Middle frontal gyrus (tissue), 1 donor: ENCODE data around the gene C10orf90.
A peak's percentile ranks its signal among the peaks of the same experiment; 100 is the strongest.

Source experiments
- DNase-seq: peaks from one replicate; pipeline ENCODE4 v3.0.0-alpha.2; 2015; ENCODE audit warnings: low spot score; ENCODE audit errors: extremely low spot score

C10orf90 gene

DNA sequence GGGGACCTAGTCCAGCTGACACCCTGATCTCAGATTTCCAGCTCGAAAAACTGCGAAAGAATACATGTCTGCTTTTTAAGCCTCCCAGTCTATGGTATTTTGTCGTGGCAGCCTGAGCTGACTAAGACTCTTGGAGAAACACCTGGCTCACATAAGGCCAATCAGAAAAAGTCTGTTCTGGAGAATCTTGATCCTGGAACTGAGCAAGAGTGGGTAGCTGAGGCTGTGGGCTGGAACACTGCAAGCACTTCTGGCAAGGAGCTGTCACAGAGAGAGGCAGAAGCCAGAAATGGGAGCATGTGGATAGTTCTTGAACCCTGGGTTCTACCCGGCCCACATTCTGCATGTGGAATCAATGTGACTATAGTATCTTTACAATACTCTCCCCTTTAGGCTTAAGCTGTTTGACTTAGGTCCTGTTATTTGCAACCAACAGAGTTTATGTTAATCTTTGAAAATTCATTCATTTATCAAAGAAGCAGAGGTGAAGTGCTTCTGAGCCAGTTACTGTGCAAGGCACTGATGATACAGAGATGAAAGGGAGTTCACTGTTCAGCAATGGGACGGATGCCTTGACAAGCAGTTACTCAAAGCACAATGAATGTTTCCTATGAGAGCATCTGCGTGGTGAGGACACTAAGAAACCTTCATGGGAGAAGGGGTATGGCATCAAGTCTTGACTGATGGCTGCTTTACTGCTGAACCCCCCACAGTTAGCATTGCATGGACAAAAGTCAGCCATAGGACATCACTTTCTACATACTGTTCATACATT is 4.4 kb upstream of the C10orf90 start:
- DNase-seq, result no peak

DNA sequence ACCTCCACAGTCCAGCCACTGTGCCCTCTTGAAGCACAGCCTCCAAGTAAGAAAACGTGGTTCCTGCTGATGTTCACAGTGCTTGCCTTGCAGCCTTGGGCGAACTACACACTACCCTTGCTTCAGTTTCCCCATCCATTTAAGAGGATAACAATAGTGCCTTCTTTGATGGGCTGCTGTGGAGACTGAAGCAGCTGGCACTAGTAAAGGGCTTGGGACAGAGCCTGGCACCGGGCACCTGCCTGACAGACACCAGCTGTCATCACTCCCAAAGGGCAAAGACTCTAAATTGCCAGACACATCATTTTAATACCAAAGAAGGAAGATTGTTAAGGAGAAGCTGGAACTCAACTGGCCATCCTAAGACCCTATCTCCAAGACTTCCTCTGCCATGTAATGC is 3.1 kb upstream of the C10orf90 start:
- no peak for DNase-seq

DNA sequence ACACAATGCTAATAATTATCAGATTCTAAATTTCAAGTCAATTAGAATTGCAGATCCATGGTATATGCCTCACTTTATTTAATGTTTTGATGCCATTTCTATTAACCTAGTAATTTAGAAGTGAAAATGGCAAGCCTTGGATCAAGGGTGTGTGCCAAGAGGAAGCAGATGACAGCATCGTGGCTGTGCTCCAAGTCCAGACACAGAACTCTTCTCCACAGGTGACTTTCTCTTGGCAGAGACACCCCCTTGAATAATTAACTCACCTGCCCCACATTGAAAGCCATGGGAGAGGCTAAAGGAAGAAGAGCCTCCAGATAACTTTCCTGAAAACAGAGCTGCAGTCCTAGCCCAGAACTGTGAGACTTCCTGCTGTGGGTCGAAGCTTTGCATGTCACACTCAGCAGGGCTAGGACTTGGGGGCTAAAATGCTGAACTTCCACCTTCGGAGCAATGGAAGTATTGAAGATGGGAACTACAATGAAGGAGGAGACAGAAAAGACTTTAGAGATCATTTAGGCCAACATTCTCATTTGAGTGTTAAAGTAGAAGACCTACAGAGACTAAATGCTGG is 996 bp upstream of the C10orf90 start:
- no peak for DNase-seq

DNA sequence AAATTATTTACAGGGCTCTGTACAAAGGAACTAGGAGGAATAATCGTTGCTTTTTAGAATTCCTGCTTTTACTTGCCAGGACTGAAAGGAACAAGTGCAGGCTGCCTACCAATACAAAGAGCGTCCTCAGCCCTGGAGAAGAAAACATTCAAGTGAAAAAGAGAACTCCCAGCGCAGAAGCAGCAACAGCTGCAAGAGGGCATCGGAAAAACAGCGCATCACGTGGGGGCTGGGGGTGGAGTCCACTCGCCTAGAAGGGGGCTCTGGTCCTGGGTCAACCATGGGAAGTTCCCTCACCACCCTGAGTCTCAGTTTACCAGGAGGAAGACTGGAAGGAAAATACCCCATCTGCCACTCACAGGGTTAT is 385 bp upstream of the C10orf90 start:
- DNase-seq, result peak; percentile 54

DNA sequence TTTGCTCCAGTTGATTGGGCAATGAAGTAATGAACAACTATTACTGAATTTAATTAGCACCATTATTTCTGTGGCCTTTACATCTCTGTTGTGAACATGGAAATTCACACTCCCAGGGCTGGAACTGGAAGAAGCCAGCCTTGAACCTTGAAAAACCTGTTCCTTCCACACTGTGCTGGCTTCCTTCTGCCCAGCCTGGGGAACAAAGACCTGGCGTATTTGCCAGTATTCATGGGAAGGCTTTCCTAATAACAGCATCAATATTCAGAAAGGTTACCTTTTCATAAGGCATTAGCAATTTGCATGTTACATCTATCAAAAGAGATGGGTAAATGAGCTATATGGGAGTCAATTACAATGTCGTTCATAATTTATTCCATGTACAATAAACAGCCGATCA is 1.3 kb downstream of the C10orf90 start:
- DNase-seq, result no peak

DNA sequence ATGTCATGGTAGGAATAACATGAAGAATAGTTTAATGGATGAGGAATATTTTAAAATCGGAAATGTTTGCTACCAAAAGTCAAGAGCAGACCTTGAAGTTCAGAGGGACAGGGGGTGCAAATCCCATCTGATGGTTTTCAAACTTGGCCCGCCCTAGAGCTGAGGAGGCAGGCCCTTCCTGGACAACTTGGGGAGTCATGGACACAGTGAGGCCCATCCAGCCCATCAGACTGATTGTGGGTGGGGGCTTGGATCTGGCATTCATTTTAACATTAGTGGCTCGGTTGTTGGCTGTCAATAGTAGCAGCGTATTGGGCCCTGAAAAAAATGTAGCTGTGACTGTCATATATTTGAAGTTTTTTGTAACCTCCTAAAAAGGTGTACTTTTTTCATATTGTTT is 2.0 kb downstream of the C10orf90 start:
- DNase-seq, result no peak

DNA sequence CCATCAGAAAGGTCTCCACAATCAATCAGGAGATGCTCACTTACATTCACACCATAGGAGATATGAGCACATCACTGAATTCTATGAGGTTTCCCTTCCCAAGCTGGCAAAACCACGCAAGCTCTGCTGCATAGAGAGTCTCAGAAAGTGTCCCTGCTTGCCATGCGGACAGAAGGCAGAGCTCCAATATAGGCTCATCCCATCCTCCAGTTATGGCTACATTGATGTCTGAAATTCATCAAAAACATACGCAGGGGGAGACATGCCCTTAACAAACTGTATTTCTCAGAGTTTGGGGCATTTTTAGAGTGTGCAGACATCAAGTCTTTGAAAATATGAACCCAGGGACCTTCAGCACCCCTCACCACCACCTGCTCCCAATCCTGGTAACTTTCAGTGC is 2.9 kb downstream of the C10orf90 start:
- DNase-seq, result no peak

DNA sequence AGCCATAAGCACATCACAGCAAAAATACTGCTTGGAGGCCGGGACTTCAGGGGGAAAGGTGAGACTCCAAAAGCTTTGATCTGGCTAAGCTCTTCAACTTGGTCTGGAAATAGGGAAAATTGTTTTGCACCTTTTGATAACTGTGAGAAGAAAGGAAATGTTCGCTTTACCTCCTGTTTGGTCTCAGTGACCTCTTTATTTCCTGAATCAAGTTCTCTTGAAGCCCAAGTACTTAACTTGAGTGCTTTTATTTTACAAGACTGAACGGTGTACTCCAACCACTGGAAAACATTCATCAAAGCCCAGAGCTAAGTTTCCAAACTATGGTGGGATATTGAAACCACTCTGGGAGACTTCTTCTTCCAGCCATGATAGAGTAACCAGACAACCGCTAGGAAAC is 5.3 kb downstream of the C10orf90 start:
- DNase-seq, result no peak

DNA sequence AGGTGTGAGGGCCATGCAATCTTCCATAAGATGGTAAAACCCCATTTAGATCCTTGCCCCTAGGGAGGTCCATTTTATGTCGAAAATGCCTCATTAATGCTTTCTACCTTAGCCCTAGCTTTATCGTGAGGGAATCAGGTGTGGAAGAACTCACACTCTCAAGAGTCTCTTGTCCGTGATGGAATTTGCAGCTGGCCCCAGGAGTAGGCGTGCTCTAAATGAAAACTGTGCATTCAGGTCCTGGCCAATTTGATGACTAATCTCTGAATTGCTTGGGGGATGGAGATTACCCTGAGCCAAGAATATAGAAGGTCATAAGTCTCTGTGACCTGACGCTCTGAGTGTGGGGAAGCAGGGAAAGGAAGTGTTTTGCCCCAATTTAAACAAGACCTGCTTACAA is 6.6 kb downstream of the C10orf90 start:
- DNase-seq, result no peak

DNA sequence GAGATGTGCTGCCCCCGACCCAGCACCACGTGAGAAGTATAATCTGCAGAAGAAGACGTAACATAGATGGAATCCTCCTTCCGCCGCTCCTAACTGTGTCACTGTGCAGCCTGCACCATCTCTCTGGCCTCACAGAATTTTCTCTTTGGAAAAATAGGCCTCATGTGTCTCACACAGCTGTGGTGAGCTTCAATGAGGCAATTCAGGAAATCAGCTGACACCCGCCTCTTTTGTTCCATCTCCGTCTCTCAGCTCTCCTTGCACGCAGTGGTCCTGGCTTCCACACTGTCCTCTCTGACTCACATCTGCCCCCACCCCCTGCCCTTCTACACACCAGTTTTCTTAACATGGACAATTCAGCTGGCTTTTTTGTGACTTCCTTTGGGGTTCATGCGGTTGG is 7.2 kb downstream of the C10orf90 start:
- peak; percentile 80 for DNase-seq

DNA sequence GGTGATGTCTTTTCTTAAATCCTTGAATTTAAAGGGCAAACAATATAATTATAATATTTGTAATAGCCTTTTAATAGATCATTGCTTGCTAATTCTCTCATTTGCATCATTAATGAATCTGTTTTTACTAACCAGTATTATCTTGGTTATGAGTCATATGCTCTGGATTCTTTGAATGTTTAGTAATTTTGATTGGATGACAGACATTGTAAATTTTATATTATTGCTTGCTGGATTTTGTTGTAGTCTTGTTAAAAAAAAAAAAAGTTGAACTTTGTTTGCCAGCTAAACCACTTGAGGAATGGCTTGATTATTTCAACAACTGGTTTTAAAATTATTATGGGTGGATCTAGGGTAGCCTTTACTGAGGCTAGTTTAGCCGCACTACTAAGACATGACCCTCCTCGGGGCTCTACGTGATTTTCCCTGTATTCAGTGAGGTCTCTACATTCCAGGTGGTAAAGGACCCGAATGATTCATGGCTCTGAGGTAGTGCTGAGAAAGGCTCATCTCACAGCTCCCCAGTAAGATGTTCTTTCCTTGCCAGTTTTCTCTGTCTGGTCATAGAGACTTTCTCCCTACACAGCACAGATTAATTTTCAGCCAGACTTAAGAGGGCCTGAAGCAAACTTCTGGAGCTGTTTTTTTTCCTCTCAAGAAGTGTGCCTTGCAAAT is 8.5 kb downstream of the C10orf90 start:
- no peak for DNase-seq

DNA sequence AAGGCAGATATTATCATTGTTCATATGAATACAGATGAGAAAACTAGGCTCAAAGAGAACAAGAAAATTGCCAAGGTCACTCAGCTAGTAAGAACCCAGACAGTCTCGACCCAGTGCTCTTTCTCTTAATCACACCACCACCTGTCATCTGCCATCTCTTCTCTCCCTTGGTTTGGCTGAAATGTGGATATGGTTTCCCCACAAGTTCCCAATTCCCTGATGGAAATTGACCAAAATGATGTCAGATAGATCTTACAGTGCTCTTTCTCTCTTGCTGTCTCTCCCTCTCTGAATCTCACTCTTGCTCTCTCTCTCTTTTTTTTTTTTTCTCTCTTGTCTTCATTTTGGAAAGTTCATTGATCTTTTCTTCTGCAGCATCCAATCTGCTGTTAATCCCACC is 9.1 kb downstream of the C10orf90 start:
- no peak for DNase-seq

DNA sequence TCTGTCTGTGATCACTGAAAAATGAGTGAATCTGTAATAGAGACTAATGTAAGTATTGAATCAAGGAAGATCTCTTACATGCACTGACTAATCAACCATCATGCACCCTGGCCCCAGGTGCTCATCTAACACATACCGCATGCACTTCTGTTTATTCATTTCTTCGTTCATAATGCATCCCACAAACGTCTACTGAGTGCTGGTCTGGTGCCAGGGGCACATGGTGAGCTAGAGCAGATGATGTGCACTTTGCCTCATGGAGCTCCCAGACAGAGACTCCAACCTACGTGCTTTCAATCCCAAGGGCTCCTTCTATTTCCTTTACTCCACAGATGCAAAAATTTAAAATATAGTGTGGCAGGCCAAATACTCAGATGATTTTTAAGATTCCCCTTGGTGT is 10.7 kb downstream of the C10orf90 start:
- DNase-seq, result no peak

DNA sequence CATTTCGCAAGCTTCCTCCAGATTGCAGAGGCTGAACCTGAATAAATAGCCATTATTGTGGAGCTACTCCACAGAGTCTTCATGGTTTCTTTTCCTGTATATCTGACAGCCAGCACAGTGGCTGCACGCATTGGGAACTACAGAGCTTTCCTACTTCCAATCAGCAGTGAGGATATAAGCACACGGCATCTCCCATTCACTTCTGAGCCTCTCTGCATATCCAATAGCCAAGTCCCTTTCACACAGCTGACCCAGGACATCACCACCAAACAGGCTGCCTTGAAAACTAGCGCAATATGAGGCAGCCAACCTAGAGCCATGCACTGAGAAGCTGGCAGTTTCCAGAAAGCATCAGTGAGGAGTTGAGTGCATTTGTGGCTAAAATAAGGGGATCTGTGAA is 11.6 kb downstream of the C10orf90 start:
- no peak for DNase-seq

DNA sequence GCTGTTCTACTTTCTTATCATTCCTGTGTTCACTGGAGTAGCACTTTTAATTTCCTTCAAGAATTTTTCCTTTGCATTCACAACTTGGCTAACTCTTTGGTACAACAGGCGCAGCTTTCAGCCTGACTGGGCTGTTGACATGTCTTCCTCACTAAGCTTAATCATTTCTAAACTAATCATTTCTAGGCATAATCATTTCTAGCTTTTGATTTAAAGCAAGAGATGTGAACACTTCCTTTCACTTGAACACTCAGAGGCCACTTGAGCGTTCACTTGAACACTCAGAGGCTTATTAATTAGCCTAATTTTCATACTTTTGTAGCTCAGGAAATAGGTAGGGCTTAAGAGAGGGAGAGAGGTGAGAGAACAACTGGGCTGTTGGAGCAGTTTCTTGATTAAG is 15.9 kb downstream of the C10orf90 start:
- DNase-seq, result no peak

DNA sequence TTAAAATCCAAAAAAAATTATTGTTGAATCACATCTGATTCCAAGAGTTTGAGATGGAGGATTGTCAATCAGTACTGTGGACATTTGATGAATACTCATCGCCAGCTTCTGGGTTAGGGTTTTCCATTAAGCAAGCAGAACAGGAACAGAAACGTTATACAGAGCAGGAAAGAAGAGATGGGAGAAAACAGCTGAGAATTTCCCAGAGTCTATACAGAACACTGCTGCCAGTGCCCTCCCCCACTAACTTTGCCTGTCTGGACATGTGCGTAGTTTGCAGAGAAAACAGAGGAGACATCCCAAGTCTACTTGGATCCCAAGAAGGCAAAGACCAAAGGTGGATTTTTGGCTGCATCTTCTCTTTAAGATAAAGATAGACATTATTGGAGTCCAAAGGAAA is 19.0 kb downstream of the C10orf90 start:
- DNase-seq, result no peak

DNA sequence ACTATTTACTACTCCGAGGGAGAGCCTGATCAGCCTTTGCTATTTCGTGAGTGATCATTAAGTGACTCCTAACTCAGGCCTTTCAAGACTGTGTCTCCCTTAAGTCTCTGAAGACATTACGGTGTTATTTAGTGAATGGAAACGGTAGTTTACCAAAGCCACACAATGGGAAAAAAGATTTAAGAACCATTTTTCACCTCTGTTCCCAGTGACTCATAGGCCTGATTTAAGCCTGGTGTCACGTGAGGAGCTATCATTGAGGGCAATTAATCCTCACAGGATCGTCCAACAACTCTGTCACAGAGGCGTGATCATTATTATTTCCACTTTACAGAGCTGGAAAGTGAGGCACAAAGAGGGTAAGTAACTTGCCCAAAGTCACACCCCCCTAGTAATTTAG is 20.3 kb downstream of the C10orf90 start:
- no peak for DNase-seq

DNA sequence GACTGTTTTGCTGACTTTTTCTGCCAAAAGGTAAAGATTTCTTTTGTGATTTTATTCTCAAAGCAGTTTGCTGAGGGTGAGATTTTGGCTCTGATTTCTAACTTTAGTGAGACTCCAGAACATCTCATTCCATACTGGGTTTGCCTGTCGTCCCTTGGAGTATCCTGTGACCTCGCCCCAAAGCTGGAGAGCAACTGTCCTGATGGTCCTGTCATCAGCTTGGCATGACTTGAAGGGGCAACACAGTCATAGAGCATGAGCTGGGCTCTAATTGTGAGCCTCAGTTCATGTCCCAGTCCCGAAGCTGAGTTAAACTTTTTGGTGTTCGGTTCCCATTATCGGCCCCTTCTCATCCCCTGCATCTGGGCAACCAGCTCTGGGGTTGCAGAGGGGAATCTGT is 23.4 kb downstream of the C10orf90 start:
- no peak for DNase-seq

DNA sequence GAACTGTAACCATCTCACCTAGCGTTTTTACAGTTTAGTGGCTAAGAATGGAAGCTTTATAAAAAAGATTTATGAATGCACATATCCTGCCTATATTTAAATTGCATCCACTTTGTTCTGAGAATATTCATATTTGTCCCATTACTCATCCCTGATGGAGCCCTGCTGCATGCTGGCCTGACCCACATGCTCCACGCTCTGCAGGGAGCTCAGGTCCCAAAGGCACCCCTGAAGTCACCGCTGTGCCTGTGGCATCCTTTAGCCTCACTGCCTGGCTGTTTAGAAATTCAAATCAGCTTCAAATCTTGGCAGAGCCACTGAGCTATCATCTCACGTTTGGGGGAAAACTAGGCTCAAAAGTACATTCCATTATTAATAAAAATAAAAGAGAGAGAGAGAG is 24.4 kb downstream of the C10orf90 start:
- DNase-seq, result no peak

DNA sequence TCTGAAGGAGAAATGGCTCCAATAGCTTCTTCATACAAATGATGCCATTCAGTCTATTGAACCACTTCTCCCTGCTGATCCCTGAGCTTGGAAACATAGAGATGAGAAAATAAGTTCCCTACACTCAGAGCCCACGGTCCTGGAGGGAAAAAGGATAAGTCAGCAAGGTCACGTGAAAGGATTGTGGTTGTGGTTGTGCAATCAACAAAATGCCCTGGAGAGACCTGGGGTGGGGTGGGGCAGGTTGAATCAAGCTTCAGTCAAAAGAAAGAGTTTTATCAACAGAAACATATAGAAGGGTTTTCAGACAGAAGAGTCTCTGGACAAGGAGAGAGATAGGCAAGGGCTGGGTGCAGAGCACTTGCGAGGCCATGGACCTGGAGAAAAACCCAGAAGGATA is 30.1 kb downstream of the C10orf90 start:
- no peak for DNase-seq

DNA sequence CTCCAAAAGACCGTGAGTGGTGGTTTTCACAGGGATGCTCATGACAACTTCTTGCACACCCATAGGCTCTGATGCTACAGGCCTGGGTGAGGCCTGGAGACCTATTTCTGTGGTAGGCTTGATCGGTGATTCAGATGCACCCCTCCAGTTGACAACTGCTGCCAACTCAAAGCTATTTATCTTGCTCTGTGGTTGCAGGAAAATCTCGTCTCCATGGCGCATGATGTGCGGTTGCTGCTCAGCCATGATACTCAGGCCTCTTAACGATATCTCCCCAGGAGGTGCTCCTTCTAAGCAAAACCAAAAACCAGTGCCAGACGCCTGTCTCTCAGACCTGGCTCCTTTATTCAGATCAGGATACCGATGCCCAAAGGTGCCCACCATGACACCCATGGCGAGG is 31.4 kb downstream of the C10orf90 start:
- no peak for DNase-seq

DNA sequence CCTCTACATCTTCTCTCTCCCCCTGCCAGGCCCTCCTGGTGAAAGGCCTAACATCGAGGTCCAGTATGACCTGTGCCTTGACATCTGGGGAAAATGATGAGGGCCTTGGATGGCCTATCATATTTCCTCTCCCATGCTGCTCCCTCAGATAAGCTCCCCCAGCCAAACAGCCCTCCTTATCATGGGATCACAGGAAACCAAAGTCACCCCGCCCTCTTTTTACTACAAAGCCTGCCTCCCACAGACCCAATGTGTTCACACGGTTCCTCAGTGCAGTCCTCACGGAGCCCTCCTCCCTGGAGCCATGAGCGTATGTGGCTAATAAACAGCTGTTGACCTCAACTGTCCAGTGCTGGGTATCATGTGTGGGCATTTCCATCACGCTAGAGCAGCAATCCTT is 32.0 kb downstream of the C10orf90 start:
- no peak for DNase-seq

DNA sequence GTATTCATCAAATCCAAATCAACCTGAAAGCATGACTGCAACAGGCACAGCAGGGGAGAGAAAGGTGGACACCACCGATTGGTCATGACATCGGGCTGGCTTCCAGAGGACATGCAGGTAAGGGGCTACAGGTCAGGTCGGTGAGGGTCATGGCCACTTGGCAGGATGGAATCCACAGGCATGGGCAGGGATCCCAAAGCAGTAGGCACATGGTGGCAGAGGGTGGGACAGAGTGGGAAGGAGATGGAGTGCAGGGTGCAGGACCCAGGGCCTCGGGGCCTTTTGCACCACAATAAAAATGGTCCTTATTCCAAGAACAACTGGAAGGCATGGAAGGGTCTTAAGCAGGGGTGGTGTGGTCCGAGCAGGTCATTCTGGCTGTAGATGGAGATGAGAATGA is 33.0 kb downstream of the C10orf90 start:
- DNase-seq, result no peak
